Activated CD4-positive, alpha-beta T cell treated with anti-CD3 and anti-CD28 coated beads for 1 hour (primary cell): ENCODE results near the gene PDIK1L.

Experiments used
- DNase-seq: peaks from one replicate; pipeline ENCODE4 v3.0.0-alpha.2; 2020

PDIK1L gene

GRCh38 chr1:26124418-26125331 lies 13.1 kb downstream of the PDIK1L start:
- no peak for DNase-seq

DNA sequence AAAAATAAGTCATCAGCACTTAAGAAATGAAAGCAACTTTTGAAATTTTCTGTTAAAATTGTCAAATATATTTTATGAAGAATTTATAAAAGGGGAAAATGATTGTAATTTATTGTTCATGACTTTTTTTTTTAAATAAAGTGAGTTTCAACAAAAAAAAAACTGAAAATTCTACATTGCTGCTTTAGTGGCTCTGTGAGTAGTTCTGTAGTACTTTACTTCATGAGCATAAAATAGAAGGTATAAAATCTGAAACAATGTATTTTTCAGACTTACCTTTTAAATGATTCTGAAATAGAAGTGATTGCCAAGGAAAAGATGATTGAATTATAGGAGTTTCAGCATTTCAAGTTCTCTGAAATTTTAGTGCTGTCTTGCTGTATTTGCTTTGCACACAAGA lies 13.8 kb downstream of the PDIK1L start:
- DNase-seq = no peak

- DNase-seq = no peak
Measured at GRCh38 chr1:26125946-26126320, 14.3 kb downstream of the PDIK1L start.

DNA sequence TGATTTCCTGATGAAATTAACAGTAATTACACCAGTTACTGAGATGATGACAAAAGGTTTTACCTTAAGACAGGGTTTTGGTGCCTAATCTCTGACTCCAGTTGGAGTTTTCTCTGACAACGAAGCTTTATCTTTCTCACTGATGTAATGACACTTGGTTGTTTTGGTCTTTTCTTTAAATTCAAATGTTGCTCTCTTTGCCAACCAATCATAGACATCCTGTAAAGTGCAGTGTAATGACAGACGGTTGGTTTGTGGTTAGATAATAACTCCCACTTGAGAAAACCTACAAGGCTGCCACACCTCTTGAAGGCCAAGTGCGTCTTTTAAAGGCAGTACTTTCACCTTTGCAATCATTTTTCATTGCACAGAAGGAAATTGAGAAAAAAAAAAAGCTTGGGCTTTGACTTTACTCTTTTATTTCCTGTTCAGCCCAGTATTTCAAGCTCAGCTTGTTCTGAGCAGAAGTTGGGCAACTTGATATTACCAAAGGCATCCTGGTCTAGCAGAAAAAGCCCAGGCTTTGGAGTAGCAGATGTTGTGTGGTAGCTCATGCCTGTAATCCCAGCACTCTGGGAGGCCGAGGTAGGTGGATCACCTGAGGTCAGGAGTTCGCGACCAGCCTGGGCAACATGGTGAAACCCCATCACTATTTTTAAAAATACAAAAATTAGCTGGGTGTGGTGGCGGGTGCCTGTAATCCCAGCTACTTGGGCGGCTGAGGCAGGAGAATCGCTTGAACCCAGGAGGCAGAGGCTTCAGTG lies 14.9 kb downstream of the PDIK1L start:
- DNase-seq = peak; percentile 24

DNA sequence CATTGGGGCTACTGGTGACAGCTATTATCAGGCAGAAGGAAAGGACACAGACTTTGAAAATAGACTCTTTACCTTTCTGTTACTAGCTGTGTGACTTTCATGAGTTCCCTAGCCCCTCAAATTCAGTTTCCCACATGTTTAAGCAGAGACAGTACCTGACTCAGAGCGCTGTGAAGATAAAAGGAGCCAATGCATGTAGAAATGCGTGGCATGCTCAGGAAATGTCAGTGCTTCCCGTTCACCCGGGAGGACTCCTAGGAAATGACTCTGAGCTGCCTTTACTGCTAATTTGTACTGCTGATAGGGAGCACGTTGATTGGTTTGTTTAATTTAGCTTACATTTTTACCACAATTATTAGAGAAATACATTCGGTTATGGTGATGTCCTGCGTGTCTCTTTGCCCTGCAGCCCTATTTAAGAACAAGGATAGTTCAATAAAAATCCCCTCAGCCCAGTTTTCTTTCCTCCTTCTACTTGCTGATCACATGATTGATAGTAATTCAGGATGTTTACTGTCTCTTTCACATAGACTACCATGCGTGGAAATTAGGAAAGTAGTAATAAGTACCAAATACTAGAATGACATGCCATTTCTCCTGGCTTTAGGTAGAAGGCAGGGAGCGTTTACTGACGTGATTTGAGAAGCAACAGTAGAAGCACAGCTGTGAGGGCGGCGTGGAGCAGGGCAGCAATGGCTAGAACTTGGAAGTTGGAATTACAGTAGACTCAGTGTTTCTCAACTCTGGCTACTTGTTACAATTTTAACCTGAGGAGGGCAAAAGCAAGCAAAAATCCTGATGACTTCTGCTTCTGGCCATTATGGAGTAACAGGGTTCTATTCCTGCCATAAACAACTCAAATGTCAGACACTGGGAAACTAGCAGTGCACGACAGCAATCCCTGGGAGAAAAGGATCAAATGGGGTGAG lies 15.9 kb downstream of the PDIK1L start:
- no peak for DNase-seq

- DNase-seq = no peak
Measured at GRCh38 chr1:26129778-26130177, 18.2 kb downstream of the PDIK1L start.

GRCh38 chr1:26130695-26131094 lies 19.1 kb downstream of the PDIK1L start:
- DNase-seq = no peak

GRCh38 chr1:26132128-26132833 lies 20.7 kb downstream of the PDIK1L start:
- DNase-seq = no peak

- DNase-seq = no peak
Measured at GRCh38 chr1:26132834-26133167, 21.2 kb downstream of the PDIK1L start.

DNA sequence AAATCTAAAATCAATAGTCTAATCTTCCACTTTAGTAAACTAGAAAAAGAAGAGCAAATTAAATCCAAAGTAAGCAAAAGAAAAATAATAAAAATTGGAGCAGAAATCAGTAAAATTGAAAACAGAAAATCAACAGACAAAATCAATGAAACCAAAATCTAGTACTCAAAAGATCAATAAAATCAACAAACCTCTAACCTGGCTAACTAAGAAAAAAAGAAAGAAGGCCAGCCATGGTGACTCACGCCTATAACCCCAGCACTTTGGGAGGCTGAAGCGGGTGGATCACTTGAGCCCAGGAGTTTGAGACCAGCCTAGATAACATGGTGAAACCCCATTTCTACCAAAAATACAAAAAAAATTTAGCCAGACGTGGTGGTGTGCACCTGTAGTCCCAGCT lies 22.8 kb downstream of the PDIK1L start:
- DNase-seq = no peak

DNA sequence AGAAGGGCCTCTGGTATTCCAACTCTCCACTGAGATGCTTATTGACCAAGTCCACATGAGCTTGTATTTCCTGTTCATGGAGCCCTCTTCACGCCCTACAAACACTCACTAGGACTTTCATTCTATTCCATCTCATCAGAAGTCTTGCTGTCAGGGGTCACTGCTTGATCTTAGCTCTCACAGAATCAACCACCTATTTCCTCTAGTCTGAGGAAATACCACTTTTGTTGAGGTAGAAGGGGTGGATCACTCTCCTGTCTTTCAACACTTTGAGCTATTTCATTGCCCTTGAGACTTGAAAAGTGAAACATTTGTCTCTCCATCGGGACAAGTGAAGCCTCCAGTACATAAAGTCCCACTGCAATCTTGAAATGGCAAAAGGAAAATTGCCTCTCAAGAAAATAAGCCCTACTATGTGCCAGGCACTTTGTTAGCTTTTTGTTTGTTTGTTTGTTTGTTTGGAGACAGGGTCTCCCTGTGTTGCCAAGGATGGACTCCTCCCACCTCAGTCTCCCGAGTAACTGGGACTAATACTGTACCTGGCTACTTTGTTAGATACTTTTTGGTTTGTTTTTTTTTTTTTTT lies 27.4 kb downstream of the PDIK1L start:
- DNase-seq = no peak

GRCh38 chr1:26142159-26142558 lies 30.5 kb downstream of the PDIK1L start:
- DNase-seq = no peak

GRCh38 chr1:26145041-26145959 lies 33.7 kb downstream of the PDIK1L start:
- peak; percentile 62 for DNase-seq

DNA sequence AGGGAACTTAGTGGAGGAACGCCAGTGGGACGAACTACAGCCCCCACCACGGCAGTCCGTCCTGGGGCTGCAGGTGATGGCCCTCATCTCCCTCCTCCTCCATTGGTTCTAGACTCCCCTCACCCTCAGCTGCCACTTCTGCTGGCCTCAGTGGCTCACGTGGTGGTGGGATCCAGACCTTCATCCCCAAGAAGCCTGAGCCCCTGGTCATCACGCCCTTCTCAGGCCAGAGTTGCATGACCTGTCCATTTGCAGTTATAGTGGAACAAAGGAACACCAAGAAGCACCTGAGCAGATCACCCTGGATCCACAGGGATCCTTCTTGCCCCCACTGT lies 34.3 kb downstream of the PDIK1L start:
- DNase-seq = no peak

- no peak for DNase-seq
Measured at GRCh38 chr1:26148887-26149286, 37.3 kb downstream of the PDIK1L start.

DNA sequence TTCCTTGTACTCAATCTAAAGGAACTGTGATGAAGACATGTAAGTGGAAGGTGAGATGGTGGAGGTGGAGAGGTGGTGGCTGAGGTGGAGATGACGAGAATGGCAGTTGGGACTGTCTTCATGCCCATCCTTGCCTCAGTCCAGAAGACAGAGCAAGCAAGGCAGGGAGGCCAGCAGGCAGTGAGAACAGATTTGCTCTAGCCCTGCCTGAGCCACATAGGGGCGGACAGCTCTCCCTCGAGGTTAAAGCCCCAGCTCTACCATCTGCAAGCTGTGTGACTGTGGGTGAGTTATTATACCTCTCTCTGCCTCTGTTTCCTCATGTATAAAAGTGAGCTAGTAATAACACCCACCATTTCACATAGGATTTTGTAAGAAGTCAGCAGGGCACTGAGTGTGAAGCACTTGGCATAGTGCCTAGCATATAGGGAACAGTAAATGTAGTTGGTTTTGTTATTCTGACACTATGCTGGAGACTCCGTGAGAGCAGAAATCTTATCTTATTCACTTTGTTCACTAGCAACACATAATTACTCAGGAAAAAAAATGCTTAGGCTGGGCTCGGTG lies 42.4 kb downstream of the PDIK1L start:
- DNase-seq = no peak

DNA sequence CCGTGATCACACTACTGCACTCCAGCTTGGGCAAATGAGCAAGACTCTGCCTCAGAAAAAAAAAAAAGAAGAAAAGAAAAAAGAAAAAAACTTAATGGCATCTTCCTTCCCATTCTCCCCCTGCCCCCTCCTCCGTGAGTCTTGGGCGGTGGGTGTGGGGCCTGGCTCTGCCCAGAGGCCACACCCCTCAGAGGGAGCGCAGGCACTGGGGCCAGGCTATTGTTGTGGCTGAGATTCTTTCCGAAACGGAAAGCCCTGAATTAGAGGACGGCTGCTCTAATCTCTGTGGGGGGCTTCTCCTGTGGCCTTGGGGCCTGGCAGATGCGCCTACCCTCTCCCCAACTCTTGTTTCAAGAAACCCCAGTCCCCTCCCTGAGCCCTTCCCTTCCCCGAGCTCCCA lies 43.1 kb downstream of the PDIK1L start:
- no peak for DNase-seq

DNA sequence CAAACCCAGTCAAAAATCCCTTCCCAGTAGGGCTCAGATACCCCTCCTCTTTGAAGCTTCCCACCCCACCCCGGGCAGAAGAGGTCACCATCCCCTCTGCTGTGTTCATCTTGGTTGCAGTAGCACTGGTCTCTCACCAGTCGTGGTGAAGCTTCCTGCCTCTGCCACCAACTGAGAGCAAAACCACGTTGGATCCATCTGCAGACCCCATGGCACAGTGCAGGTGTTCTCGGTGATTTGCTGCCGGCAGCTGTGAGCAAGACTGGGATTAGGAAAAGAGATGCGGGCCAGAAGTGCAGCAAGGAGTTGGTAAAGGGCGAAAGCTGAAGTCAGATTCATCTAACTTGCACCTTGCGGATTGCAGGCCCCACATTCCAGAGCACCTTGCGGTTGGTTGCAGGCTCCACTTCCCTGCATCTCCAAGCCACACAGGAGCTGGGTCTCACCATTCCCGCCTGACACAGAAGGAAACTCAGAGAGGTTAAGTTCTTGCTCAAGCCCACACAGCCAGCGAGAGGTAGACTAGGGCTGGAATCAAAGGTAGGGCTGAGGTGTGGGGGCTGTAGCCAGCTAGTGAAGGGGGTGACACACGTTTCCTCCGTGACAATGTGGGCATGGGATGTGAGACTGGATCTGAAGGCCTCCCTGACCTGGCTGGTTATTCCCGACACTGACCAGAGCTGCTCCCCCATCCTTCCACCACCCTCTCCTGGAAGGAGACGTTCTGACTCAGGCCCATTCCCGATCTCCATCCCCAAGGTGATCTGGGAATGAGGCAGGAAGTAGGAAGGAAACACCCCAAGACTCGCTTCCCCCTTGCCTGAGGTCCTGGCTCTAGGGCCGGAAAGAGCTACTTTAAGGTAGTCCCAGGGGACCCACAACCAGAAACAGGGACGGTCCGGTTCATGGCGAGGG lies 44.0 kb downstream of the PDIK1L start:
- no peak for DNase-seq

DNA sequence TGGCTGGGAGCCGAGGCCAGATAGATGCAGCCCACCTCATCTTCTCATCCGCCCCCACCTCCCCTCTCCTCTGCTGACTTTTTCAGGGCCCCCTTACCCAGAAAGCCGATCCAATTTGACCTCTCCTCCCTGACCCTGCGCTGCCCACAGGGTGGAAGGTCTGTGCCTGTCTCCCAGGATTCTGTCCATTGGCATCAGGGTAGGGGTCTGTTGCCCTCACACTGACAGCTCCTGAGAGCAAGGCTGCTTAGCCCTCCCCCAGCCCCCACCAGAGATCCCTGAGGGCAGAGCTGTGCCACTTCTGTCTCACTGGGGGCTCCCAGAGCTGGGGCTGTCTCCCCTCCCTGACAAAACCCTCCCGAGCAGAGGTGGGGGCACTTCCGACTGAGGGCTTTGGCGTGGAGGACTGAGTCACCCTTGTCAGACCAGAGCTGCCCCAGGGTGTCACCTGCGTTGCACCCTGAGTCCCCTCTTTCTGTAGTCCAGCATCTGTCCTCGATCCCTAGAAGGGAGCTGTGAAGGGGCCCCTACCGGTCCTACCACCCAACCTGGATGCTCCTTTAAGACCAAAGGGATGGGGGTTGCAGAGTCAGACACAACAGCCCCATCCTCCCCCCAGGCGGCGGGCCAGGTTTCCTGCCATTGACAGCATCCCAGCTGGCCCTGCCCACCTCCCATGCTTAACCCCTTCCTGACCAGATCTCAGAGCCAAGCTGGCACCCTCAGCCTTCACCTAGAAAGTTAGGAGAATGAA lies 44.8 kb downstream of the PDIK1L start:
- no peak for DNase-seq
